Stimulated activated CD8-positive, alpha-beta memory T cell treated with anti-CD3 and anti-CD28 coated beads, Interleukin-4, amount 100 ng/mL, for 48 hours (primary cell): ENCODE results near the gene FASTK.
"Not testable (repeated sequence)": the region's sequence is repeated elsewhere in the genome, so short reads cannot be mapped to it uniquely, and the experiment has no call there.

ENCODE experiments used
- DNase-seq: peaks from one replicate; pipeline ENCODE4 v3.0.0-alpha.2; 2020

Gene FASTK

DNA sequence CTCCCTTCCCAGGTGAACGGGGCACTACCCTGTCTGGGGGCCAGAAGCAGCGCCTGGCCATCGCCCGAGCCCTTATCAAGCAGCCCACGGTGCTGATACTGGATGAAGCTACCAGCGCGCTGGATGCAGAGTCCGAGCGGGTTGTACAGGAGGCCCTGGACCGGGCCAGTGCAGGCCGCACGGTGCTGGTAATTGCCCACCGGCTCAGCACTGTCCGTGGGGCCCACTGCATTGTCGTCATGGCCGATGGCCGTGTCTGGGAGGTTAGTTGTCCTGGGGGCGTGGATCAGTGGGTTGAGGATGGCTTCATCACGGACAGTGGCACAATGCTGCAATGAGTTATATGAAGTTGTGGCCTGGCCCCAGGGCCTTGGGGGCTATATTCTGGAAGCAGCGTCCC is 36.6 kb downstream of the FASTK start:
- no peak for DNase-seq

DNA sequence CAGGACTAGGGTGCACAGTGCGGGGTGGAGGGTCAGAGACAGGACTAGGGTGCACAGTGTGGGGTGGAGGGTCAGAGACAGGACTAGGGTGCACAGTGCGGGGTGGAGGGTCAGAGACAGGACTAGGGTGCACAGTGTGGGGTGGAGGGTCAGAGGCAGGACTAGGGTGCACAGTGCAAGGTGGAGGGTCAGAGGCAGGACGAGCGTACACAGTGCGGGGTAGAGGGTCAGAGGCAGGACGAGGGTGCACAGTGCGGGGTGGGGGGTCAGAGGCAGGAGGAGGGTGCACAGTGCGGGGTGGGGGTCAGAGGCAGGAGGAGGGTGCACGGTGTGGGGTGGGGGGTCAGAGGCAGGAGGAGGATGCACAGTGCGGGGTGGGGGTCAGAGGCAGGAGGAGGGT is 37.2 kb downstream of the FASTK start:
- not testable (repeated sequence) for DNase-seq

GRCh38 chr7:151040616-151041375 is 39.8 kb downstream of the FASTK start:
- DNase-seq: no peak

DNA sequence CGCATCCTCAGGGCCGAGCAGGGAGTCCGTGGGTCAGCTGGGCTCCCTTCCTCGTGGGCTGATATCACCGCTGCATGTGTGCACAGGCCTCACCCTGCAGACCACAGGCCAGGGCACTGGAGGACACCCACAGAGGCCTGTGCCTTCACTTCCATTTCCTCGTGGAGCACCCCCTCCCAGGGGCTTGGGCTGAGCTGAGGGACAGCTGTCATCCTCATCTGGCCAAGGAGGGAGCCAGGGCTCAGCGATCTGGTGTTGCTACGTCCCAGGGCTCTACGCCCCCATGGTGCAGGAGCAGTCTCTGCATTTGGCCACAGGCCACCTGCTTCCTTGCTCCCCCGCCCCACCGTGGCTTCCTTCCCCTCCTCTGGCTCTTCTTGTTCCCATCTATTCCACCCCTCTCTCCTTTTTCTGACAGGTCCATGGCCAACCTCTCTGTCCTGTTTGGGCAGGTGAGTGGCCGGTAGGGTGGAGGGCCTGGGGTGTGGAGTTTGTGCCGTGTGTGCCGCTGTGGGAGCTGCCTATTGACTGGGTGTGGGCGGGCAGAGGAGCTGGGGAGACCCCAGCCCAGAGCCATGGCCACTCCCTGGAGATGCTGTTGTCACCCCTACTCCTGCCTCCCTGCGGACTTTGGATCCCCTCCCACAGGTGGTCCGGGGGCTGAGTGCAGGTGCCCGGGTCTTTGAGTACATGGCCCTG is 40.6 kb downstream of the FASTK start:
- no peak for DNase-seq

DNA sequence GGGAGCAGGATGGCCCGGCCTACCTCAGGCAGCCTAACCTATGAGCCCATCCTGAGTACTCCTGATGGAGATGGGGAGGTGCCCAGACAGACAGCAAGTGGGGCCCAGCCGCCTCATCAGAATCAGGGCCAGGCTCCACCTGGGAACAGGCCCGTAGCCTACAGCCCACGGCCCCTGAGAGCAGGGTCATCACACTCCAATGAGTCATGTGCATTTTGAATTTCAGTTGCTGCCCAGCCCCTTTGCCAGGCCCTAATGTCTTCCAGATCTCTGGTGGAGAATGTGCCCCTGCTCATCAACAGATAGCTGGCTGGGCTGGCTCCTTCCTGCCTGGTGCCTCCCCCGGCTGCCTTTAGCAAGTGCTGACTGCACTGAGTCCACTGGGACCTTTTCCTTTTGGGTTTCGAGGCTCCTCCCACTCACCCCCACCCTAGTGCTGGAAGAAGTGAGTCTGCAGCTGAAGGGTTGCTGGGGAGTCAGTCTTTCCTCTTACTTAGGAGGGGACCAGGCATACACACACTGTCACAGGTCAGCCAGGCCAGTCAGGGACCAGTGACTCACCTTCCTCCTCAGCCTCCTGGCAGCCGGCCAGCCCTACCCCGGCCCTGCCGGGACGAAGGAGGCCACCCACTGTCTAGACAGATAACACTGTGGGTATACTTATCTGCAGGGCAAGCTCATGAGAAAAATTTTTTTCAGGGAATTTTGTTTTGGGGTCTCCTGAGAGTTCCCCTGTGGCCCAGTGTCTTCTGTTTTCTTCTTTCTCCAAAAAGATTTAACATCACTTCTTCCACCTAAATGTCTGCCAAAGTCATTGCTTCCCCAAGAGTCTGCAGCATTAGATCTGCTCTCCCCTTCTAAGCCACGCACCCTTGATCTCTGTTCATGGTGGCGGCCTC is 41.4 kb downstream of the FASTK start:
- peak; percentile 88 for DNase-seq

DNA sequence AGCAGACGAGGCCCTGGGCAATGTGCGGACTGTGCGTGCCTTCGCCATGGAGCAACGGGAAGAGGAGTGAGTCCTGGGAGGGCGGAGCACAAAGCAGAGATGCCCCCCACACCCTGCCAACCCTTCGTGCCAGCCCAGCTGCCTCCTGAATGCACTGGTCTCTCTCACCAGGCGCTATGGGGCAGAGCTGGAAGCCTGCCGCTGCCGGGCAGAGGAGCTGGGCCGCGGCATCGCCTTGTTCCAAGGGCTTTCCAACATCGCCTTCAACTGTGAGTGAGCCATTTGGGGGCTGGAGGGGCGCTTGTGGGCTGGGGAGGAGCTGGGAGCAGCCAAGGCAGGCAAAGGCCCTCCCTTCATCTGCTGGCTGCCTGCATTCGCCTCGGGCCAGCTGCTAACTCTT is 44.7 kb downstream of the FASTK start:
- no peak for DNase-seq

- no peak for DNase-seq
Measured at GRCh38 chr7:151035026-151035717, 45.4 kb downstream of the FASTK start.

- no peak for DNase-seq
Measured at GRCh38 chr7:151034312-151035025, 46.1 kb downstream of the FASTK start.

GRCh38 chr7:151033864-151034249 is 46.8 kb downstream of the FASTK start:
- DNase-seq: no peak

DNA sequence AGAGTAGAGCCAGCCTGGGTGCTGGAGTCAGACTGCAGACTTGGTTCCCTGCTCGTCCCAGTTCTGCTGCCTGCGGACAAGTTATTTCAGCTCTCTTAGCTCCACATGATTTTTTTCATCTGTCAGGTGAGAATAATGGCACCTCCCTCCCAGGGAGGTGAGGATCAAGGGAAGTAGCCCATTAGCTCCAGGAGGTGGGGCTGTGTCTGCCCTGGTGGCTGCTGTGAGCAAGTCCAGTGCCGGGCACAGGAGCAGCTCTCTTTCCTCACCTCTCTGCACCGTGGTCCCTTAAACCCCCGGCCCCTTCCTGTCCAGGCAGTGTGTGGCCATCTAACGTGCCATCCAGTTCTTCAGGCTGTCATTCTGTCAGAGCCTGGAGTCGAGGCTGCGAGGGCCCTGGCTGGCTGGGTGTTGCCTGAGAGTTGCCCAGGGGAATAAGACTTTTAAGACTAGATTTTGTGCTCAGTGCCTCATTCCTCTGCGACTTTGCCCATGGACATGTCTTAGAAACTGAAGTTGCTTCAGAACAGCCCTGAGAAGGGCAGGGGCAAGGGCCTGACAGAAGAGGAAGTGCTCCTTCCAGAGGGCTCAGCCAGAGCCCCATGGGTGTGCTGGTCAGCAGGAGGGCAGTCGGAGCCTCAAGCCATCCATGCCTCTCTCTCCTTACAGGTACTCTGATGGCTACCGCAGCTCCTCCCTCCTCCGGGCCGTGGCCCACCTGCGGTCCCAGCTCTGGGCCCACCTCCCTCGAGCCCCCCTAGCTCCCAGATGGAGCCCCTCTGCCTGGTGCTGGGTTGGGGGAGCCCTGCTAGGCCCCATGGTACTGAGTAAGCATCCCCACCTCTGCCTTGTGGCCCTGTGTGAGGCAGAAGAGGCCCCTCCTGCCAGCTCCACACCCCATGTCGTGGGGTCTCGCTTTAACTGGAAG is 47.4 kb downstream of the FASTK start:
- no peak for DNase-seq

DNA sequence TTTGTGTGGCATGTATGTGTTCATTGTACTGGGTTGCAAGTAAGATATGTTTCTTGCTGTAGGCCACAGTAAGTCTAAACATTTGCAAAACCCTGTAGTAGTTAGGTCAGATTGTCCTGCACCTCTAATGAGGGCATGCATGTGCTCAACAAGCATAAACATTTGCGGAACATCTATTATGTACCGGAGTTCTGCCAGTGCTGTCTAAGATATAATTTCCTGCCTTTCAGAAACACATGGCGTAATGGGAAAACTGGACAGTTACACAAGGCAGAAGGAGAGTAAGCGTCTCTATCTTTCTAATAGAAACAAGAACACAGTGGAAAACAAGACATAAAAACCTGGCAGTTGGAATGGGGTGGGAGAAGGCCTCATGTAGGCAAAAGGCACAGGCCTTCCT is 49.6 kb downstream of the FASTK start:
- DNase-seq: no peak

GRCh38 chr7:151028948-151029501 is 51.6 kb downstream of the FASTK start:
- DNase-seq: no peak

GRCh38 chr7:151028131-151028947 is 52.3 kb downstream of the FASTK start, which contains the start of gene ABCB8:
TSS of gene ABCB8 (plus strand) at chr7:151028450. CDS start at chr7:151028516, 66 bp downstream.
- DNase-seq: peak; percentile 99

DNA sequence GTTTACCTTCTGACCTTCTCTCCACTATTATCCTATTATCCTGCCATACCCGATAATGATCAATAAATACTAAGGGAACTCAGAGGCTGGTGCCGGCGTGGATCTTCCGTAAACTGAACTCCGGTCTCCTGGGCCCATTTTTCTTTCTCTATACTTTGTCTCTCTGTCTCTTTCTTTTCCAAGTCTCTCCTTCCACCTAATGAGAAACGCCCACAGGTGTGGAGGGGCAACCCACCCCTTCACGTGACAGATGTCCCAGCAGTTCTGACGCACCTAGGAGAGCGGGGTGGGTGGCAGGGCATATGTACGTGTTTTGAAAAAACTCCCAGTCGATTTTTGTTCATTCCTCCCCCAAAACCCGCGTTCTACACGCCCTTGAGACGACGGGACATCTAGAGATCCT is 52.9 kb downstream of the FASTK start:
- not testable (repeated sequence) for DNase-seq

GRCh38 chr7:151026771-151027727 is 53.6 kb downstream of the FASTK start:
- not testable (repeated sequence) for DNase-seq
